ENCODE measurements around the gene CFAP77.

DNA sequence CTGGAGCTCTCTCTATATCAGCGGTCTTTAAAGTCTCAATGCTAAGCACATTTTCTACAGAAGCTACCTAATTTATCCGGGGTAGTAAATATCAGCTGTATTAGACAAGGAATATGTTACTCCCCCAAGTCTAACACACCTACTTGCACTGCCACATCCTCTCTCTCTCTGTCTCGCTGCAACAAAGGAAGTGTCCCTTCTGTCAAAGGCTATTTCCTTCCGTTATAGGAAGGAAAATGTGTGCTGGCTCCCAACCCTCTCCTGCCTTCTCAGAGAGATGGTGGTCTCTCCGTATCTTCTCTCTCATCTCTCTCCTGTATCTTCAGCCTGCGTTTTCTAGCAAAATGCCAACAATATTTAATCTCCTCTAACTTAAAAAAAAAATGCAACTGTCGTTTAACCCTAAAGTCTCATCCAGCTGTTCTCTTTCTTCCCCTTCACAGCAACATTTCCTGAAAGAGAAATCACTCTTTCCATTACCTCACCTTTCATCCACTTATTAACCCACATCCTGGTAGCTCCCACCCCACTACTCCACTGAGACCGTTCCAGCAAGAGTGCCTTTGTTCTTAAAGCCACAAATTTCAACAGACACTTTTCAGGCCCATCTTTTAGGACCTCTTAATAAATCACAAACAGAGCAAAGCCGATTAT is 5.7 kb upstream of the CFAP77 start:
- TF ChIP-seq, protein P1, sequence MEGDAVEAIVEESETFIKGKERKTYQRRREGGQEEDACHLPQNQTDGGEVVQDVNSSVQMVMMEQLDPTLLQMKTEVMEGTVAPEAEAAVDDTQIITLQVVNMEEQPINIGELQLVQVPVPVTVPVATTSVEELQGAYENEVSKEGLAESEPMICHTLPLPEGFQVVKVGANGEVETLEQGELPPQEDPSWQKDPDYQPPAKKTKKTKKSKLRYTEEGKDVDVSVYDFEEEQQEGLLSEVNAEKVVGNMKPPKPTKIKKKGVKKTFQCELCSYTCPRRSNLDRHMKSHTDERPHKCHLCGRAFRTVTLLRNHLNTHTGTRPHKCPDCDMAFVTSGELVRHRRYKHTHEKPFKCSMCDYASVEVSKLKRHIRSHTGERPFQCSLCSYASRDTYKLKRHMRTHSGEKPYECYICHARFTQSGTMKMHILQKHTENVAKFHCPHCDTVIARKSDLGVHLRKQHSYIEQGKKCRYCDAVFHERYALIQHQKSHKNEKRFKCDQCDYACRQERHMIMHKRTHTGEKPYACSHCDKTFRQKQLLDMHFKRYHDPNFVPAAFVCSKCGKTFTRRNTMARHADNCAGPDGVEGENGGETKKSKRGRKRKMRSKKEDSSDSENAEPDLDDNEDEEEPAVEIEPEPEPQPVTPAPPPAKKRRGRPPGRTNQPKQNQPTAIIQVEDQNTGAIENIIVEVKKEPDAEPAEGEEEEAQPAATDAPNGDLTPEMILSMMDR (IDR thresholded peaks at IDR 0.05) = no peak
- TF ChIP-seq POLR2A (IDR thresholded peaks at IDR 0.05) (no peak), EP300 (IDR thresholded peaks at IDR 0.05) (no peak)
